BE2C (cell line): Measurements from ENCODE around the gene ASCC3.

Experiments used
- DNase-seq: peaks from one replicate; pipeline ENCODE4 v3.0.0-alpha.2; 2020
- H3K27me3 ChIP-seq: fragments of 250-450 bp; sonication (Bioruptor Pico); 2 replicates; pipeline ENCODE4 v1.5.1; 2020; ENCODE audit warnings: mild to moderate bottlenecking
- H3K36me3 ChIP-seq: fragments of 250-450 bp; sonication (Bioruptor Pico); 2 replicates; pipeline ENCODE4 v1.5.1; 2020; ENCODE audit warnings: mild to moderate bottlenecking
- H3K4me1 ChIP-seq: fragments of 250-450 bp; sonication (Bioruptor Pico); 2 replicates; pipeline ENCODE4 v1.5.1; 2020
- H3K4me3 ChIP-seq: 2 replicates; pipeline ENCODE4 v1.5.1; 2011; ENCODE audit warnings: low read depth, low read length
- H3K9me3 ChIP-seq: fragments of 250-450 bp; sonication (Bioruptor Pico); 2 replicates; pipeline ENCODE4 v1.5.1; 2020
- TF ChIP-seq, protein P1 (sequence below): IDR thresholded peaks from 2 replicates; pipeline ENCODE4 v1.5.1; 2012; ENCODE audit warnings: mild to moderate bottlenecking, low read depth, low read length

The ASCC3 gene

DNA sequence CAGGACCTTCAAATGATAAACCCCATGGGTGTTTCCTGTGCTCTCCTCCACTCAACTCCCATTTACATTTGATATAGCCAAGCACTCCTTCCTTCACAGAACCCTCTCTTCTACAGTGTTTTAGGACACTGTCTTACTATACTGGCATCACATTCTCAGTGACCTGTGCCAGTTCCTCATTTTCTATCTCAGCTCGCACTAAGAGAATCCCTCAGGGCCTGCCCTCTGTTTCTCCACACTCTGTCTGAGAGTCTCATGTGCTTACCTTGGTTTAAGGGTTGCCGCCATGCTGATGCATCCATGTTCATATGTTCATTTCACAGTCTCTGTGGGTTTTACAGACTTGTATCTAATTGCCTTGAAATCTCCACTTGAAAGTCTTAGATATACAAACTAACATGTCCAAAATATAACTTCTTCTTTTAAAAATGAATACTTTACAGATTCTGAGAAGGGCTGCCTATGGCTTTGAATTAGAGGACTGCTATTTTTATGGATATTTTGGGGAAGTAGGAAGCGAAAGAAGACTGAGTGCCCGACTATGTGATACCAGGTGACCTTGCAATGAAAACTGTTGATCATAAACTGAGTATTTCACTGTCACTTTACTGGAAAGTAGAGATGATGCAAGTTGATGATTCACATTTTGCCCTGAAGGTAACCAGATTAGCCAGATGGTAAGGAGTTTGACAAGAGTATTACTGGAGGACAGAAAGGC is 263.3 kb downstream of the ASCC3 start:
- Histone ChIP-seq H3K4me1 (no peaks in the 10 kb centered on the region), H3K36me3 (no peaks in the 10 kb centered on the region), H3K27me3 (no peaks in the 10 kb centered on the region), H3K4me3 (no peak overlapping the region), H3K9me3 (no peaks in the 10 kb centered on the region)
- DNase-seq: no peak
- TF ChIP-seq, protein P1, sequence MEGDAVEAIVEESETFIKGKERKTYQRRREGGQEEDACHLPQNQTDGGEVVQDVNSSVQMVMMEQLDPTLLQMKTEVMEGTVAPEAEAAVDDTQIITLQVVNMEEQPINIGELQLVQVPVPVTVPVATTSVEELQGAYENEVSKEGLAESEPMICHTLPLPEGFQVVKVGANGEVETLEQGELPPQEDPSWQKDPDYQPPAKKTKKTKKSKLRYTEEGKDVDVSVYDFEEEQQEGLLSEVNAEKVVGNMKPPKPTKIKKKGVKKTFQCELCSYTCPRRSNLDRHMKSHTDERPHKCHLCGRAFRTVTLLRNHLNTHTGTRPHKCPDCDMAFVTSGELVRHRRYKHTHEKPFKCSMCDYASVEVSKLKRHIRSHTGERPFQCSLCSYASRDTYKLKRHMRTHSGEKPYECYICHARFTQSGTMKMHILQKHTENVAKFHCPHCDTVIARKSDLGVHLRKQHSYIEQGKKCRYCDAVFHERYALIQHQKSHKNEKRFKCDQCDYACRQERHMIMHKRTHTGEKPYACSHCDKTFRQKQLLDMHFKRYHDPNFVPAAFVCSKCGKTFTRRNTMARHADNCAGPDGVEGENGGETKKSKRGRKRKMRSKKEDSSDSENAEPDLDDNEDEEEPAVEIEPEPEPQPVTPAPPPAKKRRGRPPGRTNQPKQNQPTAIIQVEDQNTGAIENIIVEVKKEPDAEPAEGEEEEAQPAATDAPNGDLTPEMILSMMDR: no peak

GRCh38 chr6:100614933-100615332 is 266.2 kb downstream of the ASCC3 start:
- DNase-seq: no peak
- H3K27me3 ChIP-seq: no peaks in the 10 kb centered on the region
- H3K9me3 ChIP-seq: no peaks in the 10 kb centered on the region
- H3K36me3 ChIP-seq: no peaks in the 10 kb centered on the region
- no peaks in the 10 kb centered on the region for H3K4me1 ChIP-seq
- TF ChIP-seq, protein P1: no peak
- no peak overlapping the region for H3K4me3 ChIP-seq

DNA sequence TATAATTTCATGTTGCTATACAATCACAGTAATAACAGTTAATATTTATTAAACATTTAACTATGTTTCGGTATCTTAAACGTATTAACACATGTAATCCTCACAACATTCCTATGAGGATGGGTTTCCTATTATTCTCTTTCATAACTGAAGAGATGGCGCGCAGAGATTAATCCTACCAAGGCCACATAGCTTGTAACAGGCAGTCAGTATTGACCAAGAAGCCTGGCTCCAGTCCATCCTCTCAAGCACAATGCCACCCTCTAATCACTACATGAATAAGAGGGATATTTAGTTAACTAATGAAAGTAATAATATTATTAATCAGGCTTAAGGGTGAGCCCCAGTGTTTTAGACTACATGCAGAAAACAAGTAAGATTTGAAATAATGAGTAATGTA is 266.7 kb downstream of the ASCC3 start:
- H3K27me3 ChIP-seq: no peaks in the 10 kb centered on the region
- TF ChIP-seq, protein P1: no peak
- no peaks in the 10 kb centered on the region for H3K4me1 ChIP-seq
- no peak overlapping the region for H3K4me3 ChIP-seq
- no peaks in the 10 kb centered on the region for H3K9me3 ChIP-seq
- DNase-seq: no peak
- H3K36me3 ChIP-seq: no peaks in the 10 kb centered on the region

DNA sequence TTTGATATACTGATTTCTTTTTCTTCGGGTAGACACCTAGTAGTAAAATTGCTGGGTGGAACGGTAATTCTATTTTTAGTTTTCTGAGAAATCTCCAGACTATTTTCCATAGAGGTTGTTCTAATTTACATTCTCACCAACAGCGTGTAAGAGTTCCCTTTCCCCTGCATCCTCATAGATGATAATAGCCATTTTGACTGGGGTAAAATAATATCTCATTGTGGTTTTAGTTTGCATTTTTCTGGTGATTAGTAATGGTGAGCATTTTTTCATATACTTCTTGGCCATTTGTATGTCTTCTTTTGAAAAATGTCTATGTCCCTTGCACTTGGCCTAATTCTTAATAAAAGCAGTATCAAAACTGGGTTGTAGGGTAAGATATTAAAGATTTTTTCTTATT is 267.5 kb downstream of the ASCC3 start:
- DNase-seq: no peak
- Histone ChIP-seq H3K27me3 (no peaks in the 10 kb centered on the region), H3K9me3 (no peaks in the 10 kb centered on the region), H3K4me1 (no peaks in the 10 kb centered on the region), H3K4me3 (no peak overlapping the region), H3K36me3 (no peaks in the 10 kb centered on the region)
- TF ChIP-seq, protein P1: no peak

DNA sequence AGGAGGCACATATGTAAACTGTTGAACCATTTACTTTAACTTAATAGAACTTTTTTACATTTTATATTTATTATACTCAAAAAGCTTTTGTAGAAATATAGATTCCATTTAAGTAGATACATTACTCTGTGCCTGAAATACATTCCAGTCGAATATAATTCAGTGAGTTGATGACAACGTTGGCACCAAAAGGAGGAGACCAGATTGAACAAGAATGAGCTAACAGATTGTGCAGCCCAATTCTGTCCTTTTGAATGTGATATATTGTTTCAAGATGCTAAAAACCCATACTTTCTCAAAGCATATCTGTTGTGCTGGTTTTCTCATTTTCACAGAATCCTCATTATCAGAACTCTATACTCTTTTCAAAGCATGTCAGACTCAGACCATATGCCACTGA is 269.0 kb downstream of the ASCC3 start:
- TF ChIP-seq, protein P1: no peak
- no peaks in the 10 kb centered on the region for H3K4me1 ChIP-seq
- H3K27me3 ChIP-seq: no peaks in the 10 kb centered on the region
- H3K4me3 ChIP-seq: no peak overlapping the region
- no peaks in the 10 kb centered on the region for H3K36me3 ChIP-seq
- no peaks in the 10 kb centered on the region for H3K9me3 ChIP-seq
- no peak for DNase-seq

GRCh38 chr6:100599088-100599770 is 281.9 kb downstream of the ASCC3 start:
- TF ChIP-seq, protein P1: no peak
- Histone ChIP-seq H3K27me3 (no peaks in the 10 kb centered on the region), H3K9me3 (no peaks in the 10 kb centered on the region), H3K36me3 (no peaks in the 10 kb centered on the region), H3K4me3 (no peak overlapping the region), H3K4me1 (no peaks in the 10 kb centered on the region)
- DNase-seq: no peak
